Measurements from ENCODE around the gene STX8.
A peak's percentile ranks its signal among the peaks of the same experiment; 100 is the strongest.

STX8 gene

GRCh38 chr17:9244066-9245052, 331.3 kb downstream of the STX8 start:
- H3K4me3 ChIP-seq (ENCODE audit: low read depth, low read length), result no peak overlapping the region
- no peak for TF ChIP-seq CTCF (IDR thresholded peaks at IDR 0.05; ENCODE audit: low read depth, low read length)

- TF ChIP-seq CTCF (IDR thresholded peaks at IDR 0.05; ENCODE audit: low read depth, low read length), result no peak
- H3K4me3 ChIP-seq (ENCODE audit: low read depth, low read length), result no peak overlapping the region
Measured at GRCh38 chr17:9242983-9243382, 332.6 kb downstream of the STX8 start.

GRCh38 chr17:9242497-9242881, 333.1 kb downstream of the STX8 start:
- no peak for TF ChIP-seq CTCF (IDR thresholded peaks at IDR 0.05; ENCODE audit: low read depth, low read length)
- H3K4me3 ChIP-seq (ENCODE audit: low read depth, low read length), result no peak overlapping the region

GRCh38 chr17:9241774-9242496, 333.7 kb downstream of the STX8 start:
- TF ChIP-seq CTCF (IDR thresholded peaks at IDR 0.05; ENCODE audit: low read depth, low read length), result no peak
- no peak overlapping the region for H3K4me3 ChIP-seq (ENCODE audit: low read depth, low read length)

GRCh38 chr17:9241371-9241712, 334.3 kb downstream of the STX8 start:
- H3K4me3 ChIP-seq (ENCODE audit: low read depth, low read length), result no peak overlapping the region
- no peak for TF ChIP-seq CTCF (IDR thresholded peaks at IDR 0.05; ENCODE audit: low read depth, low read length)

- no peak for TF ChIP-seq CTCF (IDR thresholded peaks at IDR 0.05; ENCODE audit: low read depth, low read length)
- peak overlapping the region; percentile 51 for H3K4me3 ChIP-seq (ENCODE audit: low read depth, low read length)
Measured at GRCh38 chr17:9240659-9241370, 334.8 kb downstream of the STX8 start.
